HG03039 (cell line): Measurements from ENCODE around the gene ZDHHC12.
"Not testable (repeated sequence)": the region's sequence is repeated elsewhere in the genome, so short reads cannot be mapped to it uniquely, and the experiment has no call there.

Source experiments
- ATAC-seq: cut with Tn5 transposase; IDR thresholded peaks from one replicate; pipeline ENCODE4 v1.9.1; 2021; ENCODE audit warnings: mild to moderate bottlenecking, moderate library complexity; ENCODE audit not compliant: unreplicated experiment

The ZDHHC12 gene

DNA sequence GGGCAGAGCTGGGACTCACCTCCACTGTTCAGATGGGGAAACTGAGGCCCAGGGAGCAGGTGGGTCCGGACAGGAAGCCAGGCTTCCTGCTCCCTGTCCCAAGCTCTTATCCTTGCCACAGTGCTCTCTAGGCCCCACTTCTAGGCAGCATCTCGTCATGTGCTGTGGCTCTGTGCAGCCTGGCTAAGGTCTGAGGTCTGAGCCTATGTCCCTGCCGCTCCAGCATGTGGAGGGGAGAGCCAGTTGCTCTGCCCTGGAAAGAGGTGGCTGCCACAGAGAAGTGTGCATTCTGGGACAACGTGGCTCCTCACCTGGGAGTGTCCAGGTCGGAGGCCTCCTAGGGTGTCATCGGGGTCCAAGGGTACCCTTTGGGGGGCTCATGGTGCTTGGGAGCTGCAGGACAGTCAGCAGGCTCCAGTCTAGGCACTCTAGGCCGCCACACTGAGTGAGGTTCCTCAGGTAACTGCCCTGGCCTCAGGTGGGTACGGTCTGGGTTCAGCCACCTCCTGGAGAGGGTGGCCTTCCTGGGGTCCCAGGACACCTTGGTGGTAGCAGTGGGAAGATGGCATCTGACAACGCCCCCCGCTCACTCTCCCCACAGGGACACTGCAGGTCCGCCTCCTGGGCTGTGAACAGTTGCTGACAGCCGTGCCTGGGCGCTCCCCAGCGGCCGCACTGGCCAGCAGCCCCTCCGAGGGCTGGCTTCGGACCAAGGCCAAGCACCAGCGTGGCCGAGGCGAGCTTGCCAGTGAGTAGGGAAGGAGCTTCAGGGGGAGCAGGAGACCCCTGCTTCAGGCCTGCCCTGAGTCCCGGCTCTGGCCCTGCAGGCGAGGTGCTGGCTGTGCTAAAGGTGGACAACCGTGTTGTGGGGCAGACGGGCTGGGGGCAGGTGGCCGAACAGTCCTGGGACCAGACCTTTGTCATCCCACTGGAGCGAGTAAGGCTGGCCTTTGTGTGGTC, 11.2 kb downstream of the ZDHHC12 start:
- ATAC-seq: no peak

- no peak for ATAC-seq
Observed at GRCh38 chr9:128707446-128707845, 16.5 kb downstream of the ZDHHC12 start.

DNA sequence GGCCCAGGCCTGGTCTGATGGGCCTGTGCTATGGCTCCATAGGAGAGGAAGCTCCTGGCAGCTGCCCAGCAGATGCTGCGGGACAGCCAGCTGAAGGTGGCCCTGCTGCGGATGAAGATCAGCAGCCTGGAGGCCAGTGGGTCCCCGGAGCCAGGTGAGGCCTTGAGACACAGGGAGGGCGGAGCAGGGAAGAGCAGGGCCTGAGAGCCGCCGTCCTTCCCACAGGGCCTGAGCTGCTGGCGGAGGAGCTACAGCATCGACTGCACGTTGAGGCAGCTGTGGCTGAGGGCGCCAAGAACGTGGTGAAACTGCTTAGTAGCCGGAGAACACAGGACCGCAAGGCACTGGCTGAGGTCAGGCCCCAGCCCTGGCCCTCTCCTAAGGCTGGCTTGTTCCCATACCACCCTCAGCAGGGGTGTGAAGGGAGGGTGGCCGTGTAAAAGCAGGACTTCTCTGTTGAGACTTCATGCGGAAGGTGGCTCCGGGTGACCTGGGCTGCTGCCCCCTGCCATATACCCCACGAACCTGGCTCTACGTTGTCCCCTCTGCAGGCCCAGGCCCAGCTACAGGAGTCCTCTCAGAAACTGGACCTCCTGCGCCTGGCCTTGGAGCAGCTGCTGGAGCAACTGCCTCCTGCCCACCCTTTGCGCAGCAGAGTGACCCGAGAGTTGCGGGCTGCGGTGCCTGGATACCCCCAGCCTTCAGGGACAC, 17.1 kb downstream of the ZDHHC12 start:
- ATAC-seq: no peak

DNA sequence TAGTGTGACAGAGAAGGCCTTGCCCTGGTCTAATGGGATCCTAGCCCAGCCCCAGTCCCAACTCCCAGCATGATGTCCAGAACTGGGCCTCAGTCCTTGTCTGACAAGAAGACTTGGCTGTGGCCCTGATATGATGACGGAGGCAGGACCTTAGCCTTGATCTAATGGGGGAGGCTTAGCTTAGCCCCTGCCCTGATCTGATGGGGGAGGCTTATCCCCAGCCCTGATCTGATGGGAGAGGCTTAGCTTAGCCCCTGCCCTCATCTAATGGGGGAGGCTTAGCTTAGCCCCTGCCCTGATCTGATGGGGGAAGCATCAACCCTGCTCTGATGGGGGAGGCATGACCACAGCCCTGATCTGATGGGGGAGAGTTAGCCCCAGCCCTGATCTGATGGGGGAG, 17.9 kb downstream of the ZDHHC12 start:
- ATAC-seq: no peak

DNA sequence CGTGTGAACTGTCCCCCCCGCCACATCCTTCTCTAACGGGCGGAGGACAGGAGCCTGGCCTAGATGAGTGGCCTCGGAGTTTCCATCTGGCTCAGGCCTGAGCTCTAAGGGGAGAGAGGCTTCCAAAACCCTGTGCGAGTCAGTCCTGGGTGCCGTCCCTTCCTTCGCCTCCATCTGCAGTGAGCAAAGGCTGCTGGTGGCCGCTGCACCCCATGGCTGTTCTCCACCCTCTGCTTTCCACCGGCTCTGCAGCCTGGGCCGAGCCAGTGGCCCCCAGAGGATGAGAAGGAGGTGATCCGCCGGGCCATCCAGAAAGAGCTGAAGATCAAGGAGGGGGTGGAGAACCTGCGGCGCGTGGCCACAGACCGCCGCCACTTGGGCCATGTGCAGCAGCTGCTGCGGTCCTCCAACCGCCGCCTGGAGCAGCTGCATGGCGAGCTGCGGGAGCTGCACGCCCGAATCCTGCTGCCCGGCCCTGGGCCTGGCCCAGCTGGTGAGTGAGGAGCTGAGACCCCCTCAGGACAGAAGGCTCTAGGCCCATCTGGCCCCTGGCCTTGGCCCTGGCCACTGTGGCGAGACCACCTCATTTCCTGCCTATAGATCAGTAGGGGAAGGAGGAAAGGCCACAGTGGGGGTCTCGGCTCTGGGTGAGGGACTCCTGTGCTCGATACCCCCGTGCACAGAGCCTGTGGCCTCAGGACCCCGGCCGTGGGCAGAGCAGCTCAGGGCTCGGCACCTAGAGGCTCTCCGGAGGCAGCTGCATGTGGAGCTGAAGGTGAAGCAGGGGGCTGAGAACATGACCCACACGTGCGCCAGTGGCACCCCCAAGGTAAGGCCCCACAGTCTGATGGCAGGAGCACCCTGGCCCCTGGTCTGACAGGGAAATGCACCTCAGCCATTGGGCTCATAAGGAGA, 18.6 kb downstream of the ZDHHC12 start:
- no peak for ATAC-seq

- ATAC-seq: no peak
Observed at GRCh38 chr9:128704356-128704670, 19.6 kb downstream of the ZDHHC12 start.

DNA sequence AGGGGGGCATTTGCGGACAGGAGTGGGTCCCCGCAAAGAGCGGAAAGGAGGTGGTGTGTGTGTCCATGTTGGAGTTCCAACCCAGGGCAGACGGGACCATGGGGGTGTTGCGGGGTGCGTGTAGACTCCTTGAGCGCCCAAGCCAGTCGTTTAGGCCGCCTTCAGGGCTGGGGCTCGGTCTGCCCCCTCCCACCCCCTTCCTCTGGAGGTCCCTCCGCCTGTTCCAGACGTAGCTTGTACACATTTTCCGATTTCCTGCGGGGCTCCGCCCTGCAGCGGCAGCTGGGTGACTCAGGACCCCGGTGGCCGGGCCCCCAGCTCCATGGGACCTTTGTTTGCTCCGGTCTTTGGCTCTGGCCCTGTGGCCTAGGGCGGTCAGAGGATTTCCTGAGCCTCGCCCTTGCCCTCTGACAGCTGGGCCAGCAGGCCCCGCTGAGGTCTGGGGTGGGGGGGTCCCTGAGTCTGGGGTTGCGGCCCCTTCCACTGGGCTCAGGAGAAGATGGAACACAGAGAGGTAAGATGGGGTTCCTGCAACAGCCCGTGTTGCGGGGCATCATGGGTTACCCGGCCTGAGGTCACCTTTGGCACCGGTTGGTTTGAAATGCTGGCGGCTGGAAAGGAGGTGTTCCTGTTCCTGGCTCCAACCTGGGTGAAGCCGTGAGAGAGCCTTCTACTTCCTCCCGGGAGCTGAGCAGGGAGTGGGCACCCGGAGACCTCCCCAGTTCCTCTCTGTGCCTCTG, 20.1 kb downstream of the ZDHHC12 start:
- no peak for ATAC-seq

DNA sequence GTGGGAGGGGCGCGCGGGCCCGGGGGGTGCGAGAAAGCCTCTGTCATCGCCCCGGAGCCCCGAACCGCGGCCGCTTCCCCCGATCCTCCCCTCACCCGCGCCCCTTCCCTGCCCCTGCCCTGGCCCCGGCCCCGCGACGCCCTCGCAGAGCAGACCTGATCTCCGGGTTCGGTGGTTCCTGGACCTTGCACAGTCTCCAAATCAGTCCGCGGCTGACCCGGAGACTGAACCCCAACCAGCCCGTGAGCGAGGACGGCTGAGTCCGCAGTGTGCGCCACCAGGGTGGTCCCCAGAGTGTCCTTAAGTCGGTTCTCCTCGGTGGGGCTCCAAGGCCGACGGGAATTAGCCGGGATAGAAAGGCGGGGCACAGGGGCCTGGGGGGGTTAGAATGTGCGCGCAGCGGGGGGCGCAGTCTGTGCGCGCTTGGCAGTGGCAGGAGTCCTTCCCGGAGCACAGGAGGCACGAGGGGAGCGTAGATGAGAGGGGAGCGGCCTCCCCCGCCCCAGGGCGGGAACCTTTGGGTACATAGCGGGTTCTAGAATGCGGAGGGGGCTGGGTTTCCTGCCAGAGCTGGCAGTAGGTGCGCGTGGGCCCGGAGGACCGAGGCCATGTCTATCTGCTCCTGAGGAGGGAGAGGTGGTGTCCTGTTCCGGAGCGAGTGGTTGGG, 20.8 kb downstream of the ZDHHC12 start:
- no peak for ATAC-seq

DNA sequence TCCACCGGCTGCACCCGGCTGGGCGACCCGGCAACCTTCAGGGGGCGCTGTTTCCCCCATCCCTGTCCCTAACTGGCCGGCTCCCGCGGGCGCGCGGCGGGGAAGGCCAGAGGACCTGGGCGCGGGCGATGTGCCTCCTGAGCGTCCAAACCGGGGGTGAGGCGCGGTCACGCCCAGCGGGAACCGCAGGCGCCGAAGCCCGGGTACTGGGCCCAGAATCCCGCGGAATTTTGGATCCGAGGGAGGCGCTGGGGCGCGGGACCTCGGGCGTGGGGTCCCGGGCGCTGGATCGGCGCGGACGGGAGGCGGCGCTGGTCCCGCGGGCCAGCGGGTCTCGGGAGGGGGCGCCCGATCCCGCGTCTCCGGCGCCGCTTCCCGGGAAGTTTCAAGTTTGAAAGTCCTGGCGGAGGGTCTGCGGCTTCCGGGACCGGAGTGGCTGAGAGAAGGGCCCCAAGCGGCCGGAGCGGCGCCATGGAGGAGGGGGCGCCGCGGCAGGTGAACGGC, 21.4 kb downstream of the ZDHHC12 start, which contains the start of gene PKN3:
PKN3 (plus strand) TSS at position 59 of the 504 bp plus-strand sequence; CDS start at position 472, 413 bp downstream.
- ATAC-seq: peak; percentile 71

DNA sequence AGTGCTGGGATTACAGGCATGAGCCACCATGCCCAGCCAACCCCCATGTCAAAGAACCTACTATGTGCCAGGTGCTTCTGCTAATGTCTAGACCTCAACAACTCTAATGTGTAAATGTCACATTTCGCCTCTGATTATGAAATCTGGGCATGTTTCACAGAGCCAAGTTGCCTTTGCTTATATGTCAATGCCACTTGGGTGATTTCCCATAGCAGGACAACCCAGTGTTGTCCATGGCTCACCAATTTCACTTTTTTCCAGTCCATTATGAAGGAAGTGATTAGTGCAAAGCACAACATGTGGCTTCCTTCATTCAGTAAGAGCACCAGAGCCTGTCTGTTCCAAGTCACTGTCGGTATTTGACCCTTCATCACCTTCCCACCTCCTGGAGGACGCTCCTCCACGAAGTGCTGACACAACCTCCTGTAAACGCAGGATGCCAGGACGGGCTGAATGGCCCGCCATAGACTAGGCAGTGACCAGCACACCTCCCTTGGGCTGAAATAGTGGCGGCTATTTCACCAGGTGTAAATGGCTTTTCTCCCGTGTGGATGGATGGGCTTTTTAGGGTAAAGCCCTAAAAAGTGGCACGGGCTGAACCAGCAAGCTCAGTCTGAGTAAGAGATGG, 22.6 kb downstream of the ZDHHC12 start:
- no peak for ATAC-seq

DNA sequence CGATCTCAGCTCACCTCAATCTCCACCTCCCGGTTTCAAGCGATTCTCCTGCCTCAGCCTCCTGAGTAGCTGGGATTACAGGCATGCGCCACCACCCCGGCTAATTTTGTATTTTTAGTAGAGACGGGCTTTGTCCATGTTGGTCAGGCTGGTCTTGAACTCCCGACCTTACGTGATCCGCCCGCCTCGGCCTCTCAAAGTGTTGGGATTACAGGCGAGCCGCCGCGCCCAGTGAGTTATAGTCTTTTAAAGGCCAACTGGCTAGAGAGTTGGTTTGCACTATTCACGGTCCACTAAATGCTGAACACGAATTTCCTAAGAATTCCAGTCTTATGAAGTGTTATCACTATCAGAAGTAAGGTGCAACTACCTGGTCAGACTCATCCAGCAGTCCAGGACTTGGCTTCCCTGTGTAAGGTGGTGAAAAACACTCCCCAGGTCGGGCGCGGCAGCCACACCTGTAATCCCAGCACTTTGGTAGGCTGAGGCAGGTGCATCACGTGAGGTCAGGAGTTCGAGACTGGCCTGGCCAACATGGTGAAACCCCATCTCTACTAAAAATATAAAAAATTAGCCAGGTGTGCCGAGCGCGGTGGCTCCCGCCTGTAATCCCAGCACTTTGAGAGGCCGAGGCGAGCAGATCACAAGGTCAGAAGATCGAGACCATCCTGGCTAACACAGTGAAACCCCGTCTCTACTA, 24.7 kb downstream of the ZDHHC12 start:
- ATAC-seq: not testable (repeated sequence)

DNA sequence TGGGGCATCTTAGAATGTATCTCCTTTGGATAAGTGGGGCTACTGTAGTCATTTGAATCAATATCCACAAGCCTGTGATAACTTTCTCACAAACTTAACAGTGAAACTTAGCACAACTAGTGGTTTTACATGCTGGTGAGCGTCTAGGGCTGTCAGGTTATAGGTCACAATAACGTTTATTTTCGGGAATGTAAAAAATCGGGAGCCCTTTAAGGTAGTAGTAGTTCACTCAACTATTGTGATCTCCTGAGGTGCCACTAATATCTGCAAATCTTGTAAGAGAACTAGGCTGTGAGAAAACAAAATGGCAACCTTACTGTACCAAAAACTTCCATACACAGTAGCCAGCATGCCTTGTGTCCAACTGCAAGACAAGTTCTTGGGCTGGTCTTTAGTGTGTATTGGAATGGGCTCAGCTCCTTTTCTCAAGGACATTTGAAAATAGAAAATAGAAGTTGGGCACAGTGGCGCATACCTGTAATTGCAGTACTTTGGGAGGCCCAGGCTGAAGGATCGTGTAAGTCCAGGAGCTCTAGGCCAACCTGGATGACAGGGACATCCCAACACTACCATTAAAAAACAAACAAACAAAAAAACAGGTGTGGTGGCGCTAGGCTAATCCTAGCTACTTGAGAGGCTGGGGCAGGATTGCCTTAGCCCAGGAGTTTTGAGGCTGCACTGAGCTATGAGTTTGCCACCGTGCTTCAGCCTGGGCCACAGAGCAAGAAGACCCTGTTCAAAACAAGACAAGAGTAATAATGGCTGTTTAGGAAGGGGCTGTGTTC, 26.8 kb downstream of the ZDHHC12 start:
- ATAC-seq: no peak

DNA sequence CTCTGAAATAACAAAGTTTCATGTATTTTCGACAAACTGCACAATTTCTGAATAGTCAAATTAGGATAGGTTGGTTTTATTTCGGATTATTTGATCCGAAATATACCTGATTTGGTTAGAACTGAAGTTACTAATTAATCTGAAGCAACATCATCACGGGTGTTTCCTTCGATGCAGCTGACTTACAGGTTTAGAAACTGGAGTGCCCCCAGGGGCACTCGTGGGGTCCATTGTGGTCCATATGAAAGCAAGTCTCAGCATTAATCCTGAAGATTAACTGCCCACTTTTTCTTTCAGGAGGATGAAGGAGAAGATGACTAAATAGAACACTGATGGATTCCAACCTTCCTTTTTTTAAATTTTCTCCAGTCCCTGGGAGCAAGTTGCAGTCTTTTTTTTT, 29.6 kb downstream of the ZDHHC12 start:
- no peak for ATAC-seq

GRCh38 chr9:128693738-128694137, 30.2 kb downstream of the ZDHHC12 start:
- not testable (repeated sequence) for ATAC-seq

GRCh38 chr9:128690684-128691034, 33.3 kb downstream of the ZDHHC12 start:
- no peak for ATAC-seq

DNA sequence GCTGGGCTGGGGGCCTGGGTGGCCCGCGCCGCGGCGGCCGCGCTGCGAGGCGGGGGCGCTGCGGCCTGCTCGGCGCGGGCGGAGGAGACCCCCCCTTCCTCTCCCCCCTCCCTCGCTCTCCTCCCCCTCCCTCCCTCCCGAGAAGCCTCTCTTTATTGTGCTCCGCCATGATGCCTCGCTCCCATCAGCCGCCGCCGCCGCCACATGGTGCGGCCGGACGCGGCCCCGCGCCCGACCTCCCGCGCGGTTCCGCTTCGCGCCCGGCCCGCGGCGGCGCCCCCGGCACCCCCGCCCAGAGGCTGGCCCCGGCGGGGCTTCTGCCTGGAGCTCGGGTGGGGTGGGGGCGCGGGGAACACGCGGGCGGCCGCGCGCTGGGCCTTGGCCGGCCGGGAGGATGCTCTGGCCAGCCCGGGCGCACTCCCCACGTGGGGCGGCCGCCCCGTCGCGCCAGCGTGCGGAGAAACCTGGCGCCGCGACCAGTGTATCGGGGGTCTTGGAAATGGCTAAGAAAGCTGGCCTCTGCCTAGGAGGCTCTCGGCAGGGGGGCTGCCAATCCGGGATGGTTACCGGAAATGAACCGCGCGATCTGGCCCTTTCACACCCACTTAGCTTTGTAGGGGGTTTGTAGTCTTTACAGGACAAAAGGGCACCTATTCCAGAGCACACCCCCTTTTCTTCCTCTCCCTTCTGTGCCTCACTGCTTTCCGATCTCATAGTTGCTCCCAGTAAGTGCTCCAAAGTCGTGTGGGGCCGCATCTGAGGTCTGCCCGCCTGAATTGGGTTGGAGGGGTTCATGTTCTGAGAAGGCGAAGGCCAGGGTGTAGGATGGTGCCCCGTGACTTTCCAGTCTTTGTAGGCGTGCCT, 33.9 kb downstream of the ZDHHC12 start:
- peak; percentile 5 for ATAC-seq

DNA sequence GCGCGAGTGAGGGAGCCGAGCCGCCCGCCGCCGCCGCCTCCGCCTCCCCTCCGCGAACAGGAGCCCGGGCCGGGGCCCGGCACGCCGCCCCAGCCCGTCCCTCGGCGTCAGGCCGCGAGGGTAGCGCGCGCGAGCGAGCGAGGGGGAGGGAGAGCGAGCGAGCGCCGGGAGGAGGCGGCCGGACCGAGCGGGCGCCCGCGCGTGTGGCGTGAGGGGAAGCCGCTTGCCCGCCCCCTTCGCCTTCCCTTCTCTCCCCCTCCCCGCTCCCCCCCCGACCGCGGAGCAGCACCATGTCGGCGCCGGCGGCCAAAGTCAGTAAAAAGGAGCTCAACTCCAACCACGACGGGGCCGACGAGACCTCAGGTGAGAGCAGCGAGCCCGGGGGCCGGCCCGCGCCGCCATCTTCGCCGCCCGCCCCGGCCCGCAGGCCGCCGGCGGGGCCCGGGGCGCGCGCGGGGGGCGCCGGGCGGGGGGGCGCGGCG, 34.6 kb downstream of the ZDHHC12 start:
- ATAC-seq: peak; percentile 28
